Measurements from ENCODE around the gene OXNAD1.

DNA sequence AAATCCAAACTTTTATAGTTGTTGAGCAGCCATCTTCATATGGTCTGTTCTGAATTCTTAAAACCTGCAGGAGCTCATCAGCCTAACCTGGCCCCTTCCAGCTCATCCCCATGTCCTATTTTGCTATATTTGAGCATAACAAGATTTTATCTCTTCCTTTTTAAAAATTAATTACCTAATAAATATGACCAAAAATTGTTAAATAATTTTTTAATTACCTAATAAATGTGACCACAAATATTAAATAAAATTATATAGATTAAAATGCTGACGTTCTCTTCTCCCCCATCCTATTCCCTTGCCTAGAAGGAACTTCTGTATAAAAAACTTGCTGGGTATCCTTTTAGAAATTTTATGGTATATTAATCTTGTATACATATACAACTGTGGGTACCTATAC, 43.7 kb downstream of the OXNAD1 start:
- TF ChIP-seq, protein P1, sequence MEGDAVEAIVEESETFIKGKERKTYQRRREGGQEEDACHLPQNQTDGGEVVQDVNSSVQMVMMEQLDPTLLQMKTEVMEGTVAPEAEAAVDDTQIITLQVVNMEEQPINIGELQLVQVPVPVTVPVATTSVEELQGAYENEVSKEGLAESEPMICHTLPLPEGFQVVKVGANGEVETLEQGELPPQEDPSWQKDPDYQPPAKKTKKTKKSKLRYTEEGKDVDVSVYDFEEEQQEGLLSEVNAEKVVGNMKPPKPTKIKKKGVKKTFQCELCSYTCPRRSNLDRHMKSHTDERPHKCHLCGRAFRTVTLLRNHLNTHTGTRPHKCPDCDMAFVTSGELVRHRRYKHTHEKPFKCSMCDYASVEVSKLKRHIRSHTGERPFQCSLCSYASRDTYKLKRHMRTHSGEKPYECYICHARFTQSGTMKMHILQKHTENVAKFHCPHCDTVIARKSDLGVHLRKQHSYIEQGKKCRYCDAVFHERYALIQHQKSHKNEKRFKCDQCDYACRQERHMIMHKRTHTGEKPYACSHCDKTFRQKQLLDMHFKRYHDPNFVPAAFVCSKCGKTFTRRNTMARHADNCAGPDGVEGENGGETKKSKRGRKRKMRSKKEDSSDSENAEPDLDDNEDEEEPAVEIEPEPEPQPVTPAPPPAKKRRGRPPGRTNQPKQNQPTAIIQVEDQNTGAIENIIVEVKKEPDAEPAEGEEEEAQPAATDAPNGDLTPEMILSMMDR (IDR thresholded peaks at IDR 0.05), result no peak
- TF ChIP-seq POLR2AphosphoS5 (IDR thresholded peaks at IDR 0.05), result no peak
